A204.1 (cell line): Measurements from ENCODE around the gene RPLP1.
A peak's percentile ranks its signal among the peaks of the same experiment; 100 is the strongest.

ENCODE experiments used
- FAIRE-seq: peaks from 2 replicates; lab custom pipeline; 2012; peaks lifted over from hg19 to GRCh38; lab: Jason Lieb, UNC

Gene RPLP1

GRCh38 chr15:69452692-69453521, at the start of gene RPLP1:
RPLP1 (plus strand) TSS chr15:69452818; CDS start chr15:69452949, 131 bp downstream.
- FAIRE-seq = no peak

- FAIRE-seq = no peak
Measured at GRCh38 chr15:69403594-69403993, 49.0 kb upstream of the RPLP1 start.

- no peak for FAIRE-seq
Measured at GRCh38 chr15:69405110-69405509, 47.5 kb upstream of the RPLP1 start.

GRCh38 chr15:69407719-69408400, 44.8 kb upstream of the RPLP1 start:
- FAIRE-seq = no peak

GRCh38 chr15:69408841-69409240, 43.8 kb upstream of the RPLP1 start:
- no peak for FAIRE-seq

GRCh38 chr15:69410248-69410874, 42.3 kb upstream of the RPLP1 start:
- FAIRE-seq = no peak

- FAIRE-seq = no peak
Measured at GRCh38 chr15:69412274-69412673, 40.3 kb upstream of the RPLP1 start.

GRCh38 chr15:69412701-69413100, 39.9 kb upstream of the RPLP1 start:
- FAIRE-seq = no peak

- peak; percentile 86 for FAIRE-seq
Measured at GRCh38 chr15:69413822-69414700, 38.6 kb upstream of the RPLP1 start, which contains the start of gene KIF23. KIF23 (plus strand) TSS chr15:69414349; CDS start chr15:69414466, 117 bp downstream.

GRCh38 chr15:69414701-69415167, 37.9 kb upstream of the RPLP1 start:
- FAIRE-seq = peak; percentile 3

- no peak for FAIRE-seq
Measured at GRCh38 chr15:69415381-69415780, 37.2 kb upstream of the RPLP1 start.

GRCh38 chr15:69417581-69417980, 35.0 kb upstream of the RPLP1 start:
- no peak for FAIRE-seq

- no peak for FAIRE-seq
Measured at GRCh38 chr15:69421498-69421897, 31.1 kb upstream of the RPLP1 start.

- FAIRE-seq = no peak
Measured at GRCh38 chr15:69422336-69422895, 30.2 kb upstream of the RPLP1 start.

GRCh38 chr15:69424001-69424400, 28.6 kb upstream of the RPLP1 start:
- FAIRE-seq = no peak

- no peak for FAIRE-seq
Measured at GRCh38 chr15:69424748-69425413, 27.7 kb upstream of the RPLP1 start.

GRCh38 chr15:69433831-69434230, 18.8 kb upstream of the RPLP1 start:
- no peak for FAIRE-seq

GRCh38 chr15:69434238-69434637, 18.4 kb upstream of the RPLP1 start:
- FAIRE-seq = no peak

- no peak for FAIRE-seq
Measured at GRCh38 chr15:69434679-69435078, 17.9 kb upstream of the RPLP1 start.

- FAIRE-seq = no peak
Measured at GRCh38 chr15:69435985-69436384, 16.6 kb upstream of the RPLP1 start.

- no peak for FAIRE-seq
Measured at GRCh38 chr15:69436951-69437350, 15.7 kb upstream of the RPLP1 start.
